Measurements from ENCODE around the gene NEDD8.

Gene NEDD8

DNA sequence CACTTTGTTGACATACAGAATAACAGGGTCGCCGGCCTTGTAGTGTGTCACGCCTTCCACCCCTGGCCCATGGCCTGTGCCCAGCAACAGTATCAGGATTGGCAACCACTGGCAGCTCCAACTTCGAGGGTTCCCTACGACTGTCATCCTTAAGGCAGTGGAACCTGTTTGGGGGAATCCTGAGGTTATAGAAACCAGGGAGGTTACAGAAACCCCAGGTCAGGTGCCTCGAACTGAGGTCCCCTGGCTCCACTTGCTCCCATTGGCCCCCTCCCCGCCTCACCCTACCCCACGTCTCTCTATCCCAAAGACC, 37.3 kb downstream of the NEDD8 start:
- no peak for DNase-seq

DNA sequence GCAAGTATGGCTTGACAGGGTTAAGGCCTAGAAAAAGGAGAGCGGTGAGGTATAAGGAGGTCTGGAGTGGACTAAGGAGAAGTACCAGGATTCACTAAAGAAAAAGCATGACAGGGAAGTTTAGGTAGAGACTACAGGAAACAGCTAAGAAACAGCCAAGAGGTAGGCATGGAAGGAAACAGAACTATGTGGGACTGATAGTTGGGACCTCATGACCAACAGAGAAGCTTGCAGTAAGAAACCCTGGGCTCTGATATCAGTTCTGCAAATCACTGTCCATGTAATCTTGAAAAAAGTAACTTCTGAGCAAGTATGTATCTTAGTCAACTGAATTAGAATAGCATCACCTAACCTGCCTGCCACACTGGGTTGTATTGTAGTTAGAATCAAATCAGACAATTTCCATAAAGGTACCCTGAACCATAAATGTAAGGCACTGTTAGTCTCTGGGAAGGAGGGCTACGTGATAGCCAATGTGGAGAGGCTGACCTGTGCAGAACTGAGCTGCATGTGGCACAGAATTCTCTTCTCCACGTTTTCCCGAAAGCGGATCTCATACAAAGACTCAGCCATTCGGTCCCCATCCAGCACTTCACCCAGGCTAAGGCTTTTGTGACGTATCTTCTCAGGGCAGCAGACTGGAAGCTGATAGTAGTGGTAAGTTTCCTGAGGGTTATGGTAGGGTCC, 37.8 kb downstream of the NEDD8 start:
- no peak for DNase-seq

DNA sequence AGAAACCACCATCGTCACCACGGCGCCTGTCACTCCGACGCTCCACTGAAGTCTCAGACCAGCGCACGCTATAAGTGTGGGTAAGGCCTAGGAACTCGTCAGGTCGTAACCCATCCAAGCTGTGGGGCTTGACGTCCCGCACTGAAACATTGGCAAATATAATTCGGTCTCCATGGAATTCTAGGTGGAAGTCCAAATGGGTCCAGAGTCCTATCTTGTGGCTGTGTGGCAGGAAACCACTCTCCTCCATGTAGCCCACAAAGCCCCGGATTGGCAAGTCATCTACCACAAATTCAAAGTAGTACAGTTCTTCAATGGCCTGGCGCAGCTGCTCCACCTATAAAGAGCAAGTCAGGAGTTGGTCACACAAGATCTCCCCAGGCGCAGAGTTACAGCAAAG, 39.2 kb downstream of the NEDD8 start:
- no peak for DNase-seq

DNA sequence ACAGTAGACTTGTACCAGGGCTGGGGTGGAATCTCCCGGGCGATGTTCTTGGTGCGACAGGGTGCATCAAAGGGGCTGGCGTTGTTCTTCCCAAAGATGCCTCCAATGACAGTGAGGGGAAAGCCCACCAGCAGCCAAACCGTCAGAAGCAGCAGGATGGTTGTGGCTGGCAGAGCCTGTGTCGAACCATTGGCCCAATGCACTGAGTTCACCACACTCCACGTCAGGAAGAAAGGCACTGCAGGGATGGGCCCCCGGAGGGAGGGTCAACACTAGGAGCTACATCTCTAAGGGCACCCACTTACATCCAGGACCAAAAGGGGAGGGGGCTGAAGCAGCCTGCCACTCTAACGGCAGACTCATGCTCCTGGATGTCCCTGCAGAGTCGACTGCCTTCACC, 41.8 kb downstream of the NEDD8 start:
- no peak for DNase-seq

DNA sequence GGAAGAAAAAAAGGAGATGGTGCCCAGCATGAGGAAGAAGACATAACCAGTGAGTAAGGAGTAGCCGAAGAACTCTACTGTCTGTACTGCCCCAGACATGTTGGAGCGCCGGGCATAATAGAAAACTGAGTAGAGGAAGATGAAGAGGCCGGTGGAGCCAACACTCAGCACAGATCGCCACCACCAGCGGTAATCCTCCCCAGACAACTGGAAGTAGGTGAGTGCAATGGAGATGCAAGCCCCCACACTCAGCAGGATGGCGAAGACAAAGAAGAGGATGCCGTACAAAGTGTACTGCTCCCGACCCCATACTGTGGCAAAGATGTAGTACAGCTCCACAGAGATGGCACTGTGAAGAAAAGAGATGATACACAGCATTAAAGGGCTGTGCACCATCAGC, 42.7 kb downstream of the NEDD8 start:
- no peak for DNase-seq

DNA sequence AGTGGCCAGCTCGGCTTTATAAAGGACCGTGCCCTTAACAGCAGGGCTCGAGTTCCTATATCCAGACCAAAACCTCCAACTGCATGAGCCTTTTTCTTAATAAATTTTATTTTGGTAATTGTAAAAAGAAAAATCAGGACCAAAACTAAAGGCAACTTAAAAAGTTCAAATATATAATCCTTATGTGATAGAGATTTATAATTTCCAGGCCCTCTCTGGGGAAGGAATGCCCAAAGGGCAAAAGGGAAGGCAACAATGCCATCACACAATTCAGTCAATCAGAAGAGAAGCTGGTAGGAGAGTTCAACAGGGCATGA, 43.1 kb downstream of the NEDD8 start:
- no peak for DNase-seq

DNA sequence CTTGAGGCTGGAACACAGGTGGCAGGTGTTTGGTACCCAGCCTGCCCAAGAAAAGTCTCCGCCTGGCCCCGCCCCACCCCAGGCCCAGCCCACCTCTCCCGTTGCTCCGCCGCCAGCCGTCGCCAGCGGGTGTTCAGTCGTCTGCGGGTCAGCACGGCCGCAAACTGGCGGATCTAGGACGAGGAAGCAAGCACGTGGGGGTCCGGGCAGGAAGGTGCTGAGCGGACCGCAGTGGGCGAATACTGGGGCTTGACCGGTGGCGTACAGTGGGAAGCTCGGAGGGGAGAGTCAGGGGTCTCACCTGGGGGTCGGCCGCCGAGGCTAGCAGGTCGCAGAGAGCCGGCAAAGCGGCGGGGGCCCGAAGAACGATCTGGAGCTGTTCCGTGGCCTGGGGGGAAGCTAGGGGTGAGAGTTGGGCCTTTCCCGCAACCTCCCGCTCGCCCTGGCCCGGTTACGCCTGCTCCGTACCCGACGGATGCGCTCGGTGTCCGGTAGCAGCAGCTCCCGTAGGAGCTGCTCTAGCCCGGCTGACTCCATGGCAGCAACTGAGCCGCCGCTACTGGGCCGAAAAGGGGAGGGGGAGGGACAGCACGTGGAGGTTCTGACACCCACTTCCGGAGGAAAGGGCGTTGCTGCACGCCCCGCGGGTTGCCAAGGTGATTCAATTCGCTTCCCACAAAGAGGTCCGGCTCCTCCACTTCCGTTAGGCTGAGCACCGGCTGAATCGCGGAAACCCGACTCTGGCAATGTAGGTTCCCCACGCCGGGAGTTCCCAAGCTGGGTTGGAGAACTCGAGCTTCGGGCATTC, 43.7 kb downstream of the NEDD8 start, which contains the start of gene IPO4:
IPO4 (minus strand) TSS at position 566 of the 808 bp plus-strand sequence; CDS start at position 537, 29 bp downstream.
- DNase-seq = peak; percentile 96

DNA sequence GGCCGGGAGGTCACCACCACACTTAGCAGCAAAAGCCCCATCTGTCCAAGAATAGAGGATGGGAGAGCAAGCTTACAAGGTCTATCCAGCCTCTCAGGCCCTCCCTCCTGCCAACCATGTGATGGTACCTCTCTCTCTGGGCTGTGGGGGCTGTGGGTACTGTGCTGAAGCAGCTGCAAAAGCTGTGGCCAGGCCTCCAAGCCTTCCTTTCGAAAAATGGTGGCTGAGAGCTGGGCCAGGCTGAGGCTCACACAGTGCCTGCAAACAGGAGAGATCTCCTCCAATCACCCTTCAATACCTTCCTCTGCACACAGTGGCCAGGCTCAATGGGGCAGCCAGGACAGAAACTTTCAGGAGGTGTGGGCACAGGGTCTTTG, 44.6 kb downstream of the NEDD8 start:
- DNase-seq = no peak

DNA sequence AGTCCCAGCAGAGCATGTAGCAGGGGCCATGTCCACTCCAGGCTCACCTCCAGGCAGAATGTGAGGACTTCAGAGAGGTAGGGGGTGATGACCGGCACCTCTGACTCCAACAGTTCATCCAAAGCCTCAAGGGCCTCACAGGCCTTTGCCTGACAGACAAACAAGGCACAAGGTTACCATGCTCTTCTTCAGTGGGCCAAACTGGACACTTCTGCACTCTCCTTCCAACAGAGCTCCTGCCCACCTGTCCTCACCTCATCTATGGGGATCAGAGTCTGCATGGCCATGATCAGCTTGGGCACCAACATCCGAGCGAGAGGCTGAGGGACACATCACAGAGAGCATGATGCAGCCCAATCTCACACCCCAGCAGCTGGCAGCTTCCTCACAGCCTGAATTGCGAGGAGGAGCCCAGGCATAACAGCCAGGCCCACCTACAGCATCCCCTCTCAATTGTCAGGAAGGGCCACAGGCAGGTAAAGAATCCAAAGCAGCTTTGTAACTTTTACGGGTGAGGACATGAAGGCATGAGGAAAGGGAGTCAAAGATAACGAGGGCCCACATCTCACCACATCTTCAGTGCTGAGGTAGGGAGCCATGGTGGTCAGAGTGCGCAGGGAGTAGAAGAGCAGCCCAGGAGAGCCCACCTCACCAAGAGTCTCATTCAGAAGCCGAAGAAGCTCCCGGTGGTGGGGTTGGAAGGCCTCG, 45.2 kb downstream of the NEDD8 start:
- no peak for DNase-seq

DNA sequence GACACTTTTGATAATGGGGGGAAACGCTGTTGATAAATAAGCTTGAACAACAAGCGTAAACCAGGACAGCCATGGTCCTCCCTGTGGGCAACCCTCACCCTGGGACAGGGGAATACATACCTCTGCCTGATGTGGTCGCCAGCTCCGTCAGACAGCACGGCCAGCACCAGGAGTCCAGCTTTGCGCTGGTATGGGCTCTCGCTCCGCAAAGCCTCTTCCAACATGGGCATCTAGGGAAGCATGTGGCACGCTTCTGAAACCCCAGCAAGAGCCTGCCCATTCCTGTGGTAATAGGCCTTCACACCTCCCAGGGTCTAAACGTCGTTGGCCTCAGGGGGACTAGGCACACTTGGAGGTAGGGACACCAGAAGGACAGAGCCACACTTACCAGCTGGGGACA, 46.4 kb downstream of the NEDD8 start:
- DNase-seq = no peak

DNA sequence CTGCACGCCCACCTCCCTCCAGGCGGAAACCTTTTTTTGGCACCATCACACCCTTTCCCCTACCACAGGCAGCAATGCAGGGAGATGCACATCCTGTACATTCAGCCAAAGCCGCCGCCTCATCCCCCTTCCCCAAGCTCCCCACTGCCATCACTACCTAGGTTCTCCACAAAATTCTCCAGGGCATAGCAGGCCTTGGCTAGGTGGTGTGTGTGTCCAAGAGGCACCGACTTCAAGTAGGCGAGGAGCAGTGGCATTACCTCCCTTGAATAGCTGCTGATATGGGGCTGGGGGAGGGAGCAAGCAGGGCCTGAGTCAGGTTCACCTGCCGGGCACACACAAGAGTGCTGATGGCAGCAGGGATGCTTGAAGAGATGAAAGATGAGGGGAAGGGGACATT, 47.1 kb downstream of the NEDD8 start:
- no peak for DNase-seq

DNA sequence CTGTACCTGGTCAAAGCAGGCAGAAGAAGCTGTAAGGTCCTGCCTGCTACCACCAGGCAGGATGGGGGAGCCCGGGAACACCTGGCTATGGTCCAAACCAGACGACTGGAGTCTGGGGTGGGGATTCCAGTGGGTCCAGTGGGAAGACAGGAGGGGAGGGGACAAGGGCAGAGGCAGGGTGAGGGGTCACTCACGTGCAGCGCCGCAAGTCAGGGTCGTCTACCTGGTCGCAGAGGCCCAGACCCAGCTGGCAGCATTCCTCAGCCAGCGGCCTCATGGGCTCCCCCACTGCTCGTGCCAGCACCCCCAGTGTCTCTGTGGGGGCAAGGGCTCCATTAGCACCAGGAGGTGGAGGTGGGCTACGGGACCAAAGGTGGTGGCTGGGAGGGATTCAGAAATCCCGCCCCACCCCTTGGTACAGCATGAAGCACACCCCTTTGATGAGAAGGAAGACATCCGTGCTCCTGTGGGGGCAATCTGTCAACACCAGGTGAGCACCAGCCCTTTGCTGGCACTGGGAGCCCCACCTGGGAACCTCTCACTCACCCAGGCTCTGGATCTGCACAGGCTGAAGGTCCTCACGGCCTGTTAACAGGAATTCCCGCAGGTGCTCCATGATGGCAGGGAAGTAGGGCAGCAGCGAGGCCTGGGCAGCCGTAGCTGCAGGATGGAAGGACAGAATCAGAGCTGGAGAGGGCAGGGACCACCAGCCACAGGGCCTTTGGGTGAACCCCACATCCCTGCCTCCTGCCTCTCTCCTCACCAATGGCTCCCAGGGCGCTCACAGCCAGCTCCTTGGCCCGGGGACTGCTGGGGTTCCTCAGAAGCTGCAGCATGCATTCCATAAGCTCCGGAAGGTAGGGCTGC, 47.8 kb downstream of the NEDD8 start:
- no peak for DNase-seq

DNA sequence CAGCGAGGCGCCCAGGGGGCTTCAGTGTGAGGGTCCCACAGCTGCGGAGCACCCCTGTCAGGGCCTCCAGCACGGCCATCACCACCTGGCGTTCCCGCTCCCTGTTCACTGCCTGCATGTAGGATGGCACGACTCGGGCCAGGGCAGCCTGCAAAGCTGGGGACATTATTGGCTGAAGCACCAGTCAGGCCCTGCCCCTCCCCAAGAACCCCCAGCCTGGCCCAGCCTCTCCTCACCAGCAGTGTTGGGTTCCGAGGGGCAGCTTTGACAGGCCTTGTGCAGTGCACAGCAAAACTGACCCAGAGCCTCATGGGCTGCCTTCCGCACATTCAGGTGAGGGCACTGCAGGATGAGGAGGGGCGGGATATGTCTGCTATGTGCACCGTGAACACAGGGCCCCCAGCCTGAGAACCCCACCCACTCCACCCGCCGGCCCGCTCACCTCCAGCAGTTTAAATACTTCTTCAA, 49.1 kb downstream of the NEDD8 start:
- no peak for DNase-seq

DNA sequence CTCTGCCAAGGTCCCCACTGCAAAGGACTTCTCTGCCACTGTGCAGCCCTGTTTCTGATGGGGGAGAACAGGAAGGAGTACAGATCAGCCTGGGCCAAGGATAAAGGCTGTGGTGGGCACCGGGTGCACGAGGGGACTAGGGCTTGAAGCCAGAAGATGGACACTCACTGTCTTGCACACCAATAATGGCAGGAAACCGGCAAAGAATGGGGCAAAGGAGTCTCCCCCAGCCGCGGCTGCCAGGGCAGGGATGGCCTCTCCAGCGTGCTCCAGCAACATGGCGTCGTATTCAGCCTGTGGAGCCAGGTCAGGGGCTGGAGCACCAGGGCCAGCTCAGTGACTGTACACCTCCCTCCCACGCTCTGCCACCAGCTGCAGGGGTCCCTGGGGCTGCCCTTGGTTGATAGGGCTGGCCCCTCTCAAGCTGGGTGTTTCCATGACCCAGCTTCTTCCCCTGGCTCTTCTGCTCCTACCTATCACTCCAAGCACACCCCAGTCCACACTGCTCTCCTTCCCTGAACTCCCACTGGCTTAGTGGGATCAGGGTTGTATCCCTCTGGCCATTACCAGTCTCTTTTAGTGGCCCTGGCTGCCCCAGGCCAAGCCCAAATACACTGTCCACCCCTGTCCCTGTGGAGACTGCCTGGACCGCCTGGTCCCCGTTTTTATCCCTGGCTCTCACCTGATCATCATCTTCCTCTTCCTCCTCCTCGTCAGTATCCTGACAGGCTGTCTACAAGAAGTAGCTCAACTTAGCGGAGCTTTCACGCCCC, 49.9 kb downstream of the NEDD8 start:
- no peak for DNase-seq

DNA sequence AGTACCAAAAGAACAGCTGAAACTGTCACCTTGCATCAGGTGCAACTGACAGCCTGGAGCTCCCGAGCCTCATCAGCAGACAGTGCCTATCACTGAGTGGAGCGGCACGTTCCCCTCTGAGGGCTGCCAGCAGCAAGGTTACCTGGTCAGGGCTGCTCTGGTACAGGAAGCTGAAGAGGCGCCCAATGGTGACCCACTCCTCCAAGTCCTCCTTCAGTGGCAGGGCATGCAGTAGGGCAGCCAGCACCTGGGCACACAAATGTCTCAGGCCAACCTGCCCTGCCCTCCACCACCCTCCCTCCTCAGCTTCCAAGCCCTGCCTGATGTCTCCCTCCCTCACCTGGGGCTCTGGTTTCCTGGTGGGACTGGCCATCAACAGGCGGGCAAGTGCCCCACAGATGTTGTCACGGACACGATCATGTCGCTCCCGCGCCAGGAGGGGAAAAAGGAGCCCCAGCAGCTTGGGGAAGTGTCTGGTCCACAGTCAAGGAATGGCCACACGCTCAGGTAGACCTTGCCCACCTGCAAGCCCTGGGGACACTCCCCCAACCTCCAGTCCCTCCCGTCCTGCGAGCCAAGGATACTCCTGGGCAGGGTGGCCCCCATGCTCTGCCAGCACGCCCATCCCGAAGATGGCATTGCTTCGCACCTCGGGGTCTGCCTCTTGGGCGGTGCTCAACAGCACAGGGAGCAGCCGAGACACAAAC, 50.6 kb downstream of the NEDD8 start:
- DNase-seq = no peak

DNA sequence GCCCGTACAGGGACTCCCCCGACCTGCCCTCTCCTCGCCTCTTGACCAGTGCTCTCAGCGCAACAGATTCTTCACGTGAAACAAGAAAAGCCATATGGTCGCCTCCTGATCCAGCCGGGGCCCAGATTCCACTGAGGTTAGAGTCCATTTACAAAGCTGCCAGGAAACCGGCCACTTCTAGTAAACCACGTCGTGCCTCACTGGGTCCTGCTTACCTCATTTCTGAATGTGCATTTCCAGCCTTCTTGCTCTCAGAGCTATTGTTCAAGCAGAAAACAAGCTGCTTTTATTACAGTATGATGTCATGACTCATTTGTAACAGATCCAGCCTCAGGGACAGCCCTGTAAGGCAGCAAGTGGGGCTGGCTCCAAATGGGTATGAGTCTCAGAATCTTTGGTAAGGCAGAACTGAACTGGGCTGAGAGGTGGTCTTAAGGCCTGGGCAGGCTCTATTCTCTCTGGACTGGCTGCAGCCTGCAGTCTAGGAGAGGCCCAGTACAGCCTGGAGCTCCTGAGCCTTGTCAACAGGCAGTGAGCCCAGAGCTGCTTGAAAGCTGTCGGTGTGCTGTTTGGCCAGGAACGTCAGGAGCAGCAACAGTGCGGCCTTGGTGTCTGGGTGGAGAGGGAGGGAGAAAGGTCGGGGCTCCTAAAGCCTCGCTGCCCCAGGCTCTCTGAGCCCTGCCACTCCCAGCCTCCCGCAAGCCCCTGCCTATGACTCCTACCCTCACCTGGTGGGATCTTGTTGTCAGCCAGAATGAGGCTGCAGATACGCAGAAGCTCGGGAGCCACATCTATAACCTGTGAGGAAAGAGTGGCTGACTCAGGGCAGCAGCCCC, 52.0 kb downstream of the NEDD8 start:
- DNase-seq = no peak

DNA sequence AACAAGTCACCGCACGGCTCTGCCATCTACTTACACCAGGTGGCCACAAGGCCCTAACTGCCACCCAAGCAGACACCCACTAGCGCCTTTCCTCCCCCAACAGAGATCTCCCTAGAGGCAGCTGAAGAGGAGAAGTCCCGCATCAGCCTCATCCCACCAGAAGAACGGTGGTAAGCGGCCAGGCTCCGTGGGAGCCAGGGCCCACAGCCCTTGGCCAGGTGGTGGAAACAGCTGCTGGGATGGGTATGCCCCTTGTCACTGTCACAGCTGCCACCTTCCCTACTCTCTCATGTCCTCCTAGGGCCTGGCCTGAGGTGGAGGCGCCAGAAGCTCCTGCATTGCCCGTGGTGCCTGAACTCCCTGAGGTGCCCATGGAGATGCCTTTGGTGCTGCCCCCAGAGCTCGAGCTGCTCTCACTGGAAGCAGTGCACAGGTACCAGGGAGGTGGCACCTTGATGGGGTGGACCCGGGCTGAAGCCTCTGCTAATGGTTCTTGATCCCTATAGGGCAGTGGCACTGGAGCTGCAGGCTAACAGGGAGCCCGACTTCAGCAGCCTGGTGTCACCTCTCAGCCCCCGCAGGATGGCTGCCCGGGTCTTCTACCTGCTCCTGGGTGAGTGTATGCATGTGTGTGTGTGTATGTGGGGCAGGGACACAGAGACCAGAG, 52.7 kb downstream of the NEDD8 start:
- no peak for DNase-seq

DNA sequence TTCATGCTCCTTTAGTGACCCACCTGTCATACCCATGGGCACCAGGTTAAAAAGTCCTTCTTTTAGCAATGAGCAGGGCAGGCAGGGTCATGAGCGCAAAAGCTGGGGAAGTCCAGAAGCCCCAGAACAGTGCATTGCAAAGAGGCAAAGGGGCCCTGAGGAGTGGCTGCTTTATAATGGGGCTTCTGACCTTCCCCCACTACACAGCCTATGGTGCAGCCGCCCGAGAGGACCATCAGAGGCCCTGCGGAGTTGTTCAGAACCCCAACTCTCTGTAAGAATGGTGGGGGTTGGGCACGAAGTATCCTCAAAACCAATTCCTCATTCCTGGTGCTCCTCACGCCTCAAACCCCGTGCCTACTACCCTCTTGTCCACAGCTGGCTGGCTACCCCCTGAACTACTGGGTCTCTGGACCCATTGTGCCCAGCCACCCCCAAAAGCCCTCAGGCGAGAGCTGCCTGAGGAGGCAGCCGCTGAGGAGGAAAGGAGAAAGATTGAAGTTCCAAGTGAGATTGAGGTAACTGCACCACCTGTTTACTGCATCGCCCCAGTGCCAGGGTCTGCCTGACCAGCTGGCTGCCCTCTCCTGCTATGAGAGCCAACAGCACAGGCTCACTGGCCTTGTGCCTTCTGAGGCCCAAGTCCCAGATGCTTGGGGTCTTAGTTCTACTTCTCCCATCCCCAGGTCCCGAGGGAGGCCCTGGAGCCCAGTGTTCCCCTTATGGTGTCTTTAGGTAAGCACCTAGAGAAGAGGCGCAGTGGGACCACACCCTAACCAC, 53.6 kb downstream of the NEDD8 start:
- no peak for DNase-seq

DNA sequence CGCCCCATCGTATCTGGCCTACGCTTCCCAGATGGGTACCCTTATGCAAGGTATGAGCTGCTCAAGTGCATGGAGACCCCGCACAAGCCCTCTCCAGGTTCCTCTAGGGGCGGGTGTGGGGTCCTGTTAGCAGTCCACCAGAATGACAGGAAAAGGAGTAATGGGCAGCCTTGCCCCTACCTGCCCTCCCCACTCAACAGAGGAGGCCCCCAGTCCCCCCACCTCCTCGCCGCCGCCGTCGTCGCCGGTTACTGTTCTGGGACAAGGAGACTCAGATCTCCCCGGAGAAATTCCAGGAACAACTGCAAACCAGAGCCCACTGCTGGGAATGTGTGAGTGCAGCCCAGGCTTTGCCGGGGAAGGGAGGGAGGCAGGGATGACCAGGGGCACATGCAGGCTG, 54.3 kb downstream of the NEDD8 start:
- no peak for DNase-seq
